Fibroblast of pulmonary artery (primary cell): ENCODE data around the gene MYOG.

Source experiments
- DNase-seq: peaks from one replicate; pipeline ENCODE4 v3.0.0-alpha.2; 2010; ENCODE audit warnings: low read depth
- H3K4me3 ChIP-seq: replicated peaks from 2 replicates; pipeline ENCODE4 v1.5.1; 2011; ENCODE audit warnings: low read depth, mild to moderate bottlenecking, control low read depth, low read length, moderate library complexity
- TF ChIP-seq, protein P1 (sequence below): IDR thresholded peaks from 2 replicates; pipeline ENCODE4 v1.5.1; 2011; ENCODE audit warnings: mild to moderate bottlenecking, control low read depth, low read length, inconsistent platforms; ENCODE audit errors: missing control alignments

MYOG gene

DNA sequence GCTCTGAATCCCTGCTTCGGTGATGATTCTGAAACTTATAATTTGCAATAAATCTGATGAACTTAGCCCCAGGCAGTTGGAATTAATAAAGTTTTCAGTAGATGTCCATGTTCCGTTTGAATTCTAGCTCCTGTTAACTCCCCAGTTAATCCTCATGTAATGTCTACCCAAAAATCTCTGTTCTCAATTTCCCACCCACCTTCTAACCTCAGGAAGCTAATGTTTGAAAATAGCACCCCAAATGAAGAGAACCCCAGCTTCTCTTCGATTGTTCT lies 3.6 kb downstream of the MYOG start:
- no peak for DNase-seq
- TF ChIP-seq, protein P1, sequence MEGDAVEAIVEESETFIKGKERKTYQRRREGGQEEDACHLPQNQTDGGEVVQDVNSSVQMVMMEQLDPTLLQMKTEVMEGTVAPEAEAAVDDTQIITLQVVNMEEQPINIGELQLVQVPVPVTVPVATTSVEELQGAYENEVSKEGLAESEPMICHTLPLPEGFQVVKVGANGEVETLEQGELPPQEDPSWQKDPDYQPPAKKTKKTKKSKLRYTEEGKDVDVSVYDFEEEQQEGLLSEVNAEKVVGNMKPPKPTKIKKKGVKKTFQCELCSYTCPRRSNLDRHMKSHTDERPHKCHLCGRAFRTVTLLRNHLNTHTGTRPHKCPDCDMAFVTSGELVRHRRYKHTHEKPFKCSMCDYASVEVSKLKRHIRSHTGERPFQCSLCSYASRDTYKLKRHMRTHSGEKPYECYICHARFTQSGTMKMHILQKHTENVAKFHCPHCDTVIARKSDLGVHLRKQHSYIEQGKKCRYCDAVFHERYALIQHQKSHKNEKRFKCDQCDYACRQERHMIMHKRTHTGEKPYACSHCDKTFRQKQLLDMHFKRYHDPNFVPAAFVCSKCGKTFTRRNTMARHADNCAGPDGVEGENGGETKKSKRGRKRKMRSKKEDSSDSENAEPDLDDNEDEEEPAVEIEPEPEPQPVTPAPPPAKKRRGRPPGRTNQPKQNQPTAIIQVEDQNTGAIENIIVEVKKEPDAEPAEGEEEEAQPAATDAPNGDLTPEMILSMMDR, result no peak
- no peak overlapping the region for H3K4me3 ChIP-seq

DNA sequence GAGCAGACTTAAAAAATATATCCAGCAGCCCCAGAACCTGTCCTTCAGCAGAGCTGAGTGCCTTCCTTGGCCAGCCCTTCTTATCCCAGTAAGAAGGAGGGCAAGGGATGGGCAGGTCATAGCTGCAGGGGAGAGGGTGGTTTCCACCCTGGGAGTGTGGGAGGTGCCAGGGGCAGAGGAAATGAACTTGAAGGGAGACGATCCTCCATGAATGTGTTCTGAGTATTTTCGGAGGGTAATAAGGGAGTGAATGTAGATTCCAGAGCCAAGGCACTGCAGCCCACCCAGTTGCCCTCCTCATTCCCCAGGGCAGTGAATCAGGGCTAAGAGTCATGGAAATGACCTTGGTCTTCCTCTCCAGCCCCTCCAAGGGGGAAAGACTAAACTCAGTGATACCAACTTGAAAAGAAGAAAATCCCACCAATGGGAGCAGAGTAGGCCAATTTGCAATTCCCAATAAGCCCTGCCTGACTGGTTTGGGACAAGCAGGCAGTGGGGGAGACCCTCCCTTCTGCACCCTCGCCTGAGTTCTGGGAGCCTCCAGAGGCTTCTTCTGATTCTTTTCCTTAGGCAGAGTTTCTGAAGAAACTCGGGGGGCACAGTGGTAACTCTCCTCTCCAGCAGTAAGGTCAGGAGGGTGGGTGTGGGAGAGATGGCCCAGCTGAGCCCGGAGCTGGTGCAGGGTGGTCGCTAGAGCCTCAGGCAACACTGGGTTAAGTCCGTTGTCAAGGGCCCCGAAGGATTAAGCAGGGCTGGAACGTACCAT lies 4.2 kb downstream of the MYOG start:
- no peak for DNase-seq
- H3K4me3 ChIP-seq, result no peak overlapping the region
- TF ChIP-seq, protein P1, result no peak

DNA sequence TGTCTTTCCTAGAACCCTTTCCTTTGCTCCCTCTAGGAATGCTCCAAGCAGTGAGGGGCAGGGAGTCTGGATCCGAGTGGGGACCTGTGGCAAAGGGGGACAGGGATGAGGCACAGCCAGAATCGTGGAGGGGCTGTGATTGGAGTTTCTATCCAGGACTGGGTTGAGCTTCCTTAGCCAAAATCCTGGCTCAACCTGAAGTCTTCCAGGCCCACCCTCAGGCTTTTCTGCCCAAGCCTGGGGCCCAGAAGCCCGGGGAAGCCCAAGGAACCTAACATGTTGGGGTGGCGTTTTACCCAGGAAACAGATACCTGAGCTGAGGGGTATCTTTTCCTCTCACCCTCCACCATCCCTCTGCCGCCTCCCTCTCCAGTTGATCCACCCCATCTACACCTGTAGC lies 5.4 kb downstream of the MYOG start:
- H3K4me3 ChIP-seq, result no peak overlapping the region
- TF ChIP-seq, protein P1, result no peak
- no peak for DNase-seq

DNA sequence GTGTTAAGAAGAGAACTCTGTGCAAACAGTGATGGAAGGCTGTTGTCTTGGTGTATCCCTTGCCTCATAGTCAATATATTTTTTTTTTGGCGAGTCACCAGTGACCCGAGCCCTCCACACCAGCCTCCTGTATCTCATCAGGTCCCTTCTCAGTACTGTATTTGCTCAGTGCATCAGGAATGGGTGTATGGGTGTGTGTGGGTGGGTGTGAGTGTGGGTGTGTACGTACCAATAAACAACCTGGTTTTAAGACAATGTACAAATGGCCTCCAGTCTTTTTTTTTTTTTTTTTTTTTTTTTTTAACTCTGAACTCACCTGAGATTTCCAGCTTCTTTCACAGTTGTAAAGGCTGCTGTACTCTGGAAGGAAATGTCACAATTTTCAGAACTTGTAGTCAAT lies 7.3 kb downstream of the MYOG start:
- no peak for DNase-seq
- TF ChIP-seq, protein P1, result no peak
- no peak overlapping the region for H3K4me3 ChIP-seq

DNA sequence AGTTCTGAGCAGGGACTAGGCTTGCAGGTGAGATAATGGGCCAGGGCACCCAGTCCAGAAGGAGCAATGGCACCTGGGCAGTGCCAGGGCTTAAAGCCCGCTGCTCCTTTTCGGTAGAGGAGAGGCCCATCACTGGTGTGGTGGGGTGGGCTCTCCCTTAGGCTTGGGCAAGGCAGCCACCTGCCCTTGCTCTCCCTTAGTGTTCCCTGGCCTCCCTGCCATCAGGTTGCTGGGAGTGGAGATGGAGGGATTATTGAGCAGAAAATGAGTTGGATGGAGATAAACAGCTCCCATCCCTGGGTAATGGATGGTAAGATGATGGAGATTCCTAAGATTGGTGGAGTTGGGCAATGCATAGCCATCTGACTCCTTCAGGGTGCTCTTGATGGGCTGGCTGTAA lies 7.9 kb downstream of the MYOG start:
- no peak for DNase-seq
- TF ChIP-seq, protein P1, result no peak
- no peak overlapping the region for H3K4me3 ChIP-seq

DNA sequence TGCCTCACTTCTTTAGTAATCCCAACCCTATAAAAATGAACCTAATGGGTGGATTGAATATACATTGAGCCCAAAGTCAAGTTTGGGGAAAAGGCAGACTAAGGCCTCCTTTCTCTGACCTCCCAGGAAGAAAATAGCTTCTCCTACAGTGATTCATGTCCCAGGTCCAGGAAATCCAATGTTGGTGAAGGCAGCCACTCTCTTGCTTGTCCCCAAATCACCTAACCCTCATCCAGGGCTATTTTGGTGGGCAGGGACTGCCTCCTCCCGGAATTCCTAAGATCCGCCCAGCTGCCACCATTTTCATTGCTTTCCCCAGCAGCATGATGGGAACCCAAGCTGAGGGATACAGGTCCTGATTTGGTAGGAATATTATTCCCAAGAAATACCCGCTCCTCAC lies 8.4 kb downstream of the MYOG start:
- TF ChIP-seq, protein P1, result no peak
- no peak for DNase-seq
- H3K4me3 ChIP-seq, result no peak overlapping the region

DNA sequence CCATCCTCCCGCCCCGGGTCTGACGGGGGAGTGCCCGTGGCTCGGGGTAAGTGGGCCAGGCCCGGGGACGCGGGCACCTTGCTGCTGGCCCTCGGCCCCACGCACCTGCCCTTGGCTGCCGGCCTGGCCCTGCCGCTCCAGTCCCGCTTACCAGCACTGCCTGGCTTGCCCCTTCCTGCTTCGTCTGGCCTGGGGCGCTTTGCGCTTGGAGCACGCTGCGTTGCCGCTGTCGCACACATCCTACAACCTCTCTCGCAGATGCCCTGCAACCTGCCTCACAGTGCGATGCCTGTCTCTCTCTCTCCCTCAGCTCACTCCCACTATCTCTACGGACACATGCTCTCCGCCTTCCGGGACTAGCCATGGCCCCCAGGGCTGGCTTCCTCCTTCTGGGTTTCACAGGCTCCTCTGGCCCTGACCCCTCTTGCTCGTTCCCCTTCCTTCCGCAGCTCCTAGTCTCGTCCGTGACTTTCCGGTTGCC lies 9.7 kb downstream of the MYOG start:
- no peak overlapping the region for H3K4me3 ChIP-seq
- TF ChIP-seq, protein P1, result no peak
- DNase-seq, result no peak
